NOMO-1 treated with dmso at 0.1 percent for 144 hours (cell line): ENCODE results near the gene TBXA2R.
"Not testable (repeated sequence)": the region's sequence is repeated elsewhere in the genome, so short reads cannot be mapped to it uniquely, and the experiment has no call there.

Source experiments
- DNase-seq: peaks from one replicate; lab custom pipeline; 2025; ENCODE audit not compliant: unreplicated experiment; lab: John Stamatoyannopoulos, UW

TBXA2R gene

DNA sequence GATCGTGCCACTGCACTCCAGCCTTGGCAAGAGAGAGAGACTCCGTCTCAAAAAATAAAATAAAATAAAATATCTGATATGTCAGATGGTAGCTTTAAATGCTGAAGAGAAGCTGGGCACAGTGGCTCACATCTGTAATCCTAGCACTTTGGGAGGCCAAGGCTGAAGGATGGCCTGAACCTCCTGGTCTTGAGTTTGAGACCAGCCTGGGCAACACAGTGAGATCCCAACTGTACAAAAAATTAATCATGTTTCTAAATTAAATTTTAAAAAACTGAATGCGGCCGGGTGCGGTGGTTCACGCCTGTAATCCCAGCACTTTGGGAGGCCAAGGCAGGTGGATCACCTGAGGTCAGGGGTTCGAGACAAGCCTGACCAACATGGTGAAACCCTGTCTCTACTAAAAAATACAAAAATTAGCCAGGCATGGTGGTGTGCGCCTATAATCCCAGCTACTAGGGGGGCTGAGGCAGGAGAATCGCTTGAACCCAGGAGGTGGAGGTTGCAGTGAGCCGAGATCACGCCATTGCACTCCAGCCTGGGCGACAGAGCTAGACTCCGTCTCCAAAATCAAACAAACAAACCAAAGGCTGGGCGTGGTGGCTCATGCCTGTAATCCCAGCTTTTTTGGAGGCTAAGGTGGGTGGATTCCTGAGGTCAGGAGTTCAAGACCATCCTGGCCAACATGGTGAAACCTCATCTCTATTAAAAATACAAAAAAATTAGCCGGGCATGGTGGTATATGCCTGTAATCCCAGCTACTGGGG is 22.5 kb downstream of the TBXA2R start:
- DNase-seq, result not testable (repeated sequence)

DNA sequence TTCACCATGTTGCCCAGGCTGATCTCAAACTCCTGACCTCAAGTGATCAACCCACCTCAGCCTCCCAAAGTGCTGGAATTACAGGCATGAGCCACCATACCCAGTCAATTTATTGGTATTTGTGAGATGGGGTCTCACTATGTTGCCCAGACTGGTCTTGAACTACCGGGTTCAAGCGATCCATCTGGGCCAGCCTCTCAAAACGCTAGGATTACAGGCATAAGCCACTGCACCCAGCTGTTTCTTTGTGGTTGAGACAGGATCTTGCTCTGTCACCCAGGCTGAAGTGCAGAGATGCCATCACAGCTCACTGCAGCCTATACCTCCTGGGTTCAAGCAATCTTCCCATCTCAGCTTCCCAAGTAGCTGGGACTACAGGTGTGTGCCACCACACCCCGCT is 24.9 kb downstream of the TBXA2R start:
- DNase-seq, result not testable (repeated sequence)

DNA sequence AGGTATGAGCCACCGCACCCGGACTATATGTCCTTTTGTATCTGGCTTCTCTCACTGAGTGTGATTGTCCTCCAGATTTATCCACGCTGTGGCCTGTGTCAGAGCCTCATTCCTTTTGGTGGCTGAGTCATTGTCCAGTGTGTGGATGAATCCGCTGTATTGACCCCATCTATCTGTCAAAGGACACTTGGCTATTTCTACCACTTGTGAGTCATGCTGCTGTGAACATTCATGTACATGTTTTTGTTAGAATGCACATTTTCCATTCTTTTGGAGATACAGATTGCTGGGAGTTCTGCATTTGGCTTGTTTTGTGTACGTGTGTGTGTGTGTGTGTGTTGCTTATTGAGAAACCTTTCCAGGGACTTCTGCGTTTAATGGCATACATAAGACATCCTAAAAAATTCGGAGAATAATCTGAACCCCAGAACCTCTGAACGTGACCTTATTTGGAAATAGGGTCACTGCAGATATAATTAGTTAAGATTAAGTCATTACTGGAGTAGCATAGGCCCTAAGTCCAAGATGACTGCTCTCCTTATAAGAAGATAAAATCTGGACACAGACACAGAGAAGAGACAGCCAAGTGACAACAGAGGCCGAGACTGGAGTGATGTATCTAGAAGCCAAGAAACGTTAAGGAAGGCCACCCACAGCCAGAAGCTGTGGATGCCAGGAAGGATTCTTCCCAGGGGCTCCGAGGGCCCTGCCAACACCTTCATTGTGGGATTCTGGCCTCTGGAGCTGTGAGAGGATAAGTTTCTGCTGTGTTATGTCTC is 26.3 kb downstream of the TBXA2R start:
- no peak for DNase-seq

DNA sequence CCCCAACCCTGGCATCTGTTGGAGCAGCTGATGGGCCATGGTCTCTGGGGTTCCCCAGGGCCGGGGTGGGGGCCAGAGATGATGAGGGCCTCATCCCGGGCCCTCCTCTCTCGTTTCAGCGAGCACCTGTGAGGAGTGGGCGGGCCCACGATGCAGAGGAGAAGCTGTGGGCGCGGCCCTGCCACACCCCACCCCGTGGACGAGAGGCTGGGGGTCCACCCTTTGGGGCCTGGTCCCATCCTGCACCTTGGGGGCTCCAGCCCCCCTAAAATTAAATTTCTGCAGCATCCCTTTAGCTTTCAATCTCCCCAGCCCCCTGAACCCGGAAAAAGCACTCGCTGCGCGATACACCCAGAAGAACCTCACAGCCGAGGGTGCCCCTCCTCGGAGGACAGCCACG is 28.3 kb downstream of the TBXA2R start:
- DNase-seq, result no peak

DNA sequence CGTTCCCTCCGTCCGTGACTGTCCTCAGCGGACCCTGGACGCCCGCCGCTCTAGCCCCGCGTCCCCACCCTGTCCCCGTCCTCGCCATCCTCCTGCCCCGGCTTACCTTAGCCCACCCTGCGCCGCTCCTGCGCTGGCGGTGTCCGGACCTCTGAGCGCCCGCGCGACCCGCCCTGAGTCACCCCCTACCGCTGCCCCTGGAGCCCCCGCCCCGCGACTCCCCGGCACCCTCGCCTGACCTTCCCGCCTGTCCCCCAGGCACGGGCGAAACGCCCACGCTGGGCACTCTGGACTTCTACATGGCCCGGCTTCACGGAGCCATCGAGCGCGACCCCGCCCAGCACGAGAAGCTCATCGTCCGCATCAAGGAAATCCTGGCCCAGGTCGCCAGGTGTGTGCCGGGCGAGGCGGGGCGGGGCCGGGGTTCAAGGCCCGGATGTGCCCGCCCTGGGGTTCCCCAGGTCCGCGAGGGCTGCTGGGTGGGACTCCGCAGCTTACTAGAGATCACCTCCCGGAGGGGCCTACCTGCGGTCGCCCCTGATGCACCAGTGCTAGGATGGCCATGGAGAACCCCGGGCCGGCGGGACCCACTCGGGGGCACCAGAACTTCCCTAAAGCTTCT is 28.8 kb downstream of the TBXA2R start:
- DNase-seq, result no peak

DNA sequence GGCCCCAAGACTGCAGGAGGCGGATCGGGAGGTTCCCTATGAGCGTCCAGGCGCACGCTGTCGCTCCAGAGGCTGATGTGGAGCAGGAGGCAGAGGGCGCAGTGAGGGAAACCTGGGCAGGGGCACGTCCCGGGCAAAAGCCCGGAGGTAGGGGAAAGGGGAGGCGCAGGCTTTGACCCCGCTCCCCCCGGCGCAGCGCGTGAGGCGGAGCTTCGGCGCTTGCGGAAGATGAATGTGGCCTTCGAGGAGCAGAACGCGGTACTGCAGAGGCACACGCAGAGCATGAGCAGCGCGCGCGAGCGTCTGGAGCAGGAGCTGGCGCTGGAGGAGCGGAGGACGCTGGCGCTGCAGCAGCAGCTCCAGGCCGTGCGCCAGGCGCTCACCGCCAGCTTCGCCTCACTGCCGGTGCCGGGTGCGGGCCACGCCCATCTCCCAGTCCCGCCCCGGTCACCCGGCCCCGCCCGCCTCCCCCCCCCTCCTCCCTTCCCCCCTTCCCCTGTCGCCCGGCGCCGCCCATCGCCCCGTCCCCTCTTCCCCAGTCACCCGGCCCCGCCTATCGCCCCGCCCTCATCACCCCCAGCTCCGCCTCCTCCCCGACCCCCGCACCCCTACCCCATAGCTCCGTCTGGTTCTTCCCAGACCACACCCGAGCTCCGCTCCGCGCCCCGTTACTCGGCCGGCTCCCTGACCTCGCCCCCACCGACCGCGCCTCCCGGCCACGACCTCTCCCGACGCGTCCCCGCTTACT is 29.8 kb downstream of the TBXA2R start:
- no peak for DNase-seq

DNA sequence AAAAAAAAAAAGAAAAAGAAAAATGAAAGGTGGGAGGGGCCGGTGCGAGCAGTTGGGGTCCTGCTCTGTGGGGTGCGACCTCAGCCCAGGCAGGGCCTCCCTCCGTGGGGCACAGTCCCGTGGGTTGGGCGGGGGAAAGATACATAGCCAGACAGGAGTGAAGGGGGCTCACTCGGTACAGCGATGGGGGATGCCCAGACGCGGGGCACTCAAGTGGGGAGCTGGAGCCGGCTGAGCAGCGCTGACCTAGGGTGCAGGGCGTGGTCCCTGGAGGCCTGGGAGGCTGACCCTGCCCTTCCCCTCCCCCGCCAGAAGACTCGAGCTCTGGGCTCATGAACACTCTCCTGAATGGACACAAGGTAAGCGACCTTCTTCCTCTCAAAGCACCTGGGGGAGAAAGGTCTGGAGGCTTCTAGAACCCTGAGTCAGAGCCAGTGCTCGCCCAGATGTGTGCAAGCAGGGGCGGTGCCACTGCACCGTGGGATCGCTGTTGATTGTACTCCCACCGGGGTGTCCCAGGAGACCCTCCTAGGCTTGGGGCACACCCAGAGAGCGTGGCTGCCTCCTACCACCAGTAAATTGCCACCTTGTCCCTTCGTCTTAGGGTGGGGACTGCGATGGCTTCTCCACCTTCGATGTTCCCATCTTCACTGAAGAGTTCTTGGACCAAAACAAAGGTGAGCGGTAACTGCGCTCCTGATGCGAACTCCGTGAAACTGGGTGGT is 30.6 kb downstream of the TBXA2R start:
- DNase-seq, result no peak

DNA sequence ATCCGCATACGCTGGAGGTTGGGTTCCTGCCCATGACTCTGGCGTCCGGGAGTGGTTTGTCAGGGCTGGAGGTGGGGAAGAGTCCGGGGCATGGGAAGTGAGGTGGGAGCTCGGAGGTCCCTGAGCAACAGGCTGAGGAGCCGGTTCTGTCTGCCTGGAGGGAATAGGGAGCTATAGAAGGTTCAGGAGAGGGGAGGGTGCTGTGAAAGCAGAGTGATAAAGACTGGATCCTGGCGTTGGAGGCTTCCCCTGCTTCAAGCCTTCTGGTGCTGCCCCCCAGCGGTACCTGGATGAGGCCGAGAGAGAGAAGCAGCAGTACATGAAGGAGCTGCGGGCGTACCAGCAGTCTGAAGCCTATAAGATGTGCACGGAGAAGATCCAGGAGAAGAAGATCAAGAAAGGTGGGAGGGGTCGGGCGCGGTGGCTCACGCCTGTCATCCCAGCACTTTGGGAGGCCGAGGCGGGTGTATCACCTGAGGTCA is 31.4 kb downstream of the TBXA2R start:
- no peak for DNase-seq

DNA sequence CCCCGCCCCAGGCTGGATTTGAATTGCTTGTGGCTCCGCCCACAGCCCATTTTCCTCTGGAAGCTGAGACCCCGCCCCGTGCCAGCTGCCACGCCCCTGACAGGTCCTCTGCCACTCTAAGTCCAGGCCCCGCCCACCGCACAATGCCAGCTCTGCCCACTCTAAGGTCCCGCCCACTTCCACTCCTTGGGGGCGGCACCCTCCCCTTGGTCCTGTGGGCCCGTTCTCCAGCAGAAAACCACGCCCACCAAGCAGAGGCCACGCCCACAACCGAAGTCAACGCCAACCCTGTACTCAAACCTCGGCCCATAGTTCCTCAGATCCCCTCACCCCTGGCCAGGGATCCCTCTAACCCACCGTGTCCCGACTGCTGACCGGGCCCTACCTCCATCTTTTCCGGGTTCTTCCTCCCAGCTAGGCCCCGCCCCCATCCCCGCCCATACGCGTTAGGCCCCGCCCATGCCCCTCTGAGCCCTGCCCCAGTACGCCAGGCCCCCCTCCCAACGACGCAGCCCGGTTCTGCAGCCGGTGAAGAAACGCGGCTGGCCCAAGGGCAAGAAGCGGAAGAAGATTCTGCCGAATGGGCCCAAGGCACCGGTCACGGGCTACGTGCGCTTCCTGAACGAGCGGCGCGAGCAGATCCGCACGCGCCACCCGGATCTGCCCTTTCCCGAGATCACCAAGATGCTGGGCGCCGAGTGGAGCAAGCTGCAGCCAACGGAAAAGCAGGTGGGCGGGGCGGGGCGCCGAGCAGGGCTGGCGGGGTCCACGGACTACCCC is 32.6 kb downstream of the TBXA2R start:
- DNase-seq, result peak; percentile 88

DNA sequence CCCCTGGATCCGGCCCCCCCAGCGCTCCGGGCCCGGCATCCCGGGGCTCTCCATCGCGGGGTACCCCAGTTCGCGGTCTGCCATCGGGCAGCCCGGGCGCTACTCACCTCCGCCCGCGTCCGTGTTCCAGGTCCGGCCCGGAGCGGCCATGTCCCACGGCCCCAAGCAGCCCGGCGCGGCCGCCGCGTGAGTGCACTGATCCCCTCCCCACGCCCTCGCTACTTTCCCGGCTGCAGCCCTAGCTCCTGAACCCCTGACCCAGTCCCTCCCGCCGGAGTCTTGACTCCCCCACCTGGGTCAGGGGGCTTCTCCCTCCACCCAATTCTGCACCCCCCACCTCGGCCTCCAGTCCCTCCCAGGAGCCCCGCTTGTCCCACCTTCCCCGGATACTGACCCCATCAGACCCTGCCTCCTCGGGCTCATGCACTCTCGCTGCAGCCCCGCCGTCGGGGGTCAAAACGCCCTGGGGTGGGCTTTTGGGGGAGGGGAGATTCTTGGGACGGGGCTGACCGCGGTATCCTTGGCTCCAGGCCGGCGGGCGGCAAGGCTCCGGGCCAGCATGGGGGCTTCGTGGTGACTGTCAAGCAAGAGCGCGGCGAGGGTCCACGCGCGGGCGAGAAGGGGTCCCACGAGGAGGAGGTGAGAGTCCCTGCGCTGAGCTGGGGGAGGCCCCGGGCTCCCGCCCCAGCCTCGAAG is 33.4 kb downstream of the TBXA2R start:
- no peak for DNase-seq

DNA sequence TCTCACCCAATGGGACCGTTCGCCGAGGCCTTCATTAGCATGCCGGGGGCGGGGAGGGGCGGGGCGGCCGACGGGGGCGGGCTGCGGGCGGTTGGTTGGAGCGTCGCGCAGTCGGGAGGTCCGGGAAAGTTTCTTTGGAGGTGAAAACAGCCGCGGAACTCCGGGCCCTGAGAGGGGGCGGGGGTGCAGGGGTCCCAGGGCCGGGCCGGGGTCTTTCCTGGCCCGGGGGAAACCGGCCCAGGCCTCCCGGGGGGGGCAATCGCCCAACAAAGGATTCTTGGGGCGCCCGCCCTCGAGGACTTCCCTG is 33.9 kb downstream of the TBXA2R start, which contains the start of gene HMG20B:
Gene HMG20B, plus strand, starts transcription at position 90 of the 307 bp plus-strand sequence. CDS start 366 bp downstream, outside the sequence.
- DNase-seq, result no peak

DNA sequence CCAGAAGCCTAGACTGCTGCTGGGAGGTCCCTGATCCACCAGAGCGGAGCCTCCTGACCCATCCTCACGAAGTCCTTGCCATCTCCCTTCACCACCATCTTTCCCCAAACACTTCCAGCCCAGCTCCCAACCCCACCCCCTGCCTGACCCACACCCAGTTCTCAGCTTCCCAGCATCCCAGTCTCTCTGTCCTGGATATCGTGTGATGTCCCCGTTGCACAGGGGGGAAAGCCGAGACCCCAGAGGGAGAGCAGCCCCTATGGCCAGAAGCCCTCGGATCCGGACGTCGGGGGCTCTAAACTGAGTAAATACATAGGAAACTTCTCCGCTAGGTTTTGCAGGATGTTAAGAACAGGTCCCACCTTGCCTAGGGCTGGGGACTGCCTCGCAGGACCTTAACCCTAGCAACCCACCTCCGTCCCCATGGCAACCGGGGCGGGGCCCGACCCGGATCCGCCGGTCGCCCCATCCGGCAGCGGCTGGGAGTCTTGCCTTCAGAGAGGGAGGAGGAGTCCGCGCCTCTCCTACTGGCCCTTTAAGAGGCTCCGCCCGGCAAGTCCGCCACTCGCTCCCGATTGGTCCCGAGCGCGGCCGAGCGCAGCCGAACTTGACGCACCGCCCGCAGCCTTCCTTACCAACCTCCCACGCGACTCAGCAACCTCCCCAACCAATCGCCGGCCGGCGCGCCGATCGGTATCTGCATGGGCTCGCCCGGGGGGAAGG is 34.4 kb downstream of the TBXA2R start:
- DNase-seq, result peak; percentile 99

DNA sequence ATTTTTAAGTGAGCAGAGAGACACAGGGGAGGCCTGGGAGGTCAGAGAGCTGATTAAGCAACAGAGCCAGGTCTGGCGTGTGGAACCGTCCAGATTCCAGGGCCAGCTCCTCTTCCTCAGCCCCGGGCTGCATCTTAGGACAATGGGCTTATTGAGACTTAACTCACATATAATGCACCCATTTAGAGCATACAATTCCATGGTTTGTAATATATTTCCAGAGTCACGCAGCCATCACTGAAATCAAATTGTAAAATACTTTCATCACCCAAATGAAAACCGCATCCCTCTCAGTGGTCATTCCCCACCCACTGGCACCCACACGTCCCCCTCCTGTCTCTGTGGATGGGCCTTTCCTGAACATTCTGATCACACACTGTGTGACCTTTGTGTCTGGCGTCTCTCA is 36.1 kb downstream of the TBXA2R start:
- DNase-seq, result no peak

DNA sequence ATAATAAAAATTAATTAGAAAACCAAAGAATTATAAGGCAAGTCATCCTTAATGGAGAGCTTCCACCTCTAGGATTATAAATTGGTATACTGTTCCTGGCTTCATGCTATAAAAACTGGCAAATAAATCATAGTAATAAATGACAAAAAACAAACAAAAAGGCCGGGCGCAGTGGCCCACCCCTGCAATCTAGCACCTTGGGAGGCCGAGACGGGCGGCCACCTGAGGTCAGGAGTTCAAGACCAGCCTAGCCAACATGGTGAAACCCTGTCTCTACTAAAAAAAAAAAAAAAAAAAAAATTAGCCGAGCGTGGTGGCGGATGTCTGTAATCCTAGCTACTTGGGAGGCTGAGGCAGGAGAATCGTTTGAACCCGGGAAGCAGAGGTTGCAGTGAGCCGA is 36.6 kb downstream of the TBXA2R start:
- not testable (repeated sequence) for DNase-seq

DNA sequence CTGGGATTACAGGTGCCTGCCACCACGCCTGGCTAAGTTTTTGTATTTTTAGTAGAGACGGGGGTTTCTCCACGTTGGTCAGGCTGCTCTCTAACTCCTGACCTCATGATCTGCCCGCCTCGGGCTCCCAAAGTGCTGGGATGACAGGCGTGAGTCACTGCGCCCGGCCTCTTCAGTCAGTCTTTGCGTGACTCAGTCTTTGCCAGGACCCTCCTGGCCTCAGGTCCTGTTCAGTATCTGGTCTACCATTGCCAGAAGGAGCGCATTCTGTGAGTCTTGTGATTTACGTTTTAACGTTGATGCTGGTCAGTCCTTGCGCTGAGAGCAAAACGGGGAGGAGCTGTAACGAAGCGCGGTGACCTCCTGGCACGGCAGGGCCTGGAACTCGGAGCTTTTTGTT is 41.5 kb downstream of the TBXA2R start:
- DNase-seq, result no peak

DNA sequence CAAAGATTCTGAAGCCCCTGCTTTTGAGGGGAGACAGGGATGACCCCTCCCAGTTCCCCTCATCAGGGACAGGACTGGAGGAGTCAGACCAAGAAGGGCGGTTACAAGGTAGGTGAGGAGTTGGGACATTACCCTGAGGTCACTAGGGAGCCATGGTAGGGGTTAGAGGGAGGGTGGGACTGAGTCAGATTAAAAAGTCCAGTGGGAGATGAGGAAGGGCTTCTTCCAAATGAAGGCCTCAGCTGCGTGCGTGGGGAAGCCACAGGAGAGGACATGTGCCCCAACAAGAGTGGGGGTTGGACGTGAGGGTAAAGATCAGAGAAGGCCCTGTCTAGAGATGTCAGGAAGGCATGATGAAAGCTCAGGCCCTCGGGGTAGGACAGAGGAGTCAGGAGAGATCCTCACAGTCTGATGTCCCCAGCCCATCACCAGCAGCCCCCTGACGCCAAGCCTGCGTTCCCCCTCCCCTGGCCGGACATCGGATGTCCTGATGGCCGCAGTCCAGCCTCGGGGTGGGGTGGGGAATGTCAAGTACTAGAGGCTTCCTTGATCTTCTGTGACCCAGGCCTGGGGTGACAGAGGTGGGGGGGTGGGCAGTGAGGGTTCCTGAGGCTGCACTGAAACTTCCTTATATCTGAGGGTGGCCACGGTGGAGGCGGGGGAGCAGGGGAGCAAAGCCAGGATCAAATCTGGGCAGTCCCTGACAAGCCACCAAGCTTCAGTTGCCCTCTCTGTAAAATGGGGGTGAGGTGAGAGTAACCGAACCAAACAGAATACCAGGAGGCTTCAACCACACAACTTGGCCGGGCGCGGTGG is 42.8 kb downstream of the TBXA2R start:
- no peak for DNase-seq

DNA sequence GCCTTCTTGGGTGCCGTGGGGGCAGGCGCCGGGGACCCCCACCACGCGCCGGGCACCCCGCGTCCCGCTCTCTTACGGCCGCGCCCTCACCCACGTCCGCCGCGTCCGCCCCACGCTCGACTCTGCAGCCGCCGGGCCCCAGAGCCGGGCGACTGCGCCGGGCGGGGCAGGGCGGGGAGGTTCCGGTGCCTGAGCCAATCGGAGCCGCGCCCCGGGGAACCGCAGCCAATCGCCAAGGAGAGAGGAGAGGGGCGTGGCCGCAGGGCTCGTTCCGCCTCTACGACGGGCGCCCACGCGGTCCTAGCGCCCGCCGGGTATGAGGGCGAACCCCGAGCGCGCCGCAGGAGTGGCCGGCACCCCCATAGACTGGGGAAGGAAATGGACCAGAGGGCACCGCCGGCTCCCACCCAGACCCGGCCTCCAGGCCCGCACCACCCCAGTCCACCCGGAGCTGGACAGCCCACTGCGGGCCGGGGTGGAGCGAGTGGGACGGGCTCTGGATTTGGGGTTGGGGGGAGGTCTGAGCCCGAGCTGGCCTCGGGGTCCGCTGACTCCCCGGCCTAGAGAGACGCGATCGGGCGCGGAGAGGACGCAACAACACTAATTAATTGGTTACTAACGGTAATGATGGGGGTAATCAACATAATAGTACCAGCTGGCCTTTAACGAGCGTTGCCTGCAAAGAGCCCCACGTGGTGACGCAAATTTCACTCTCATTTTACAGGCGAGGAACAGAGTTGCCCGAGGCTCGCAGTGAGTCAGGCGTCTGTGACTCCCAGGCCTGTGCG is 49.0 kb downstream of the TBXA2R start, which contains the start of gene MFSD12:
Gene MFSD12, minus strand, starts transcription at position 126 of the 788 bp plus-strand sequence. CDS start 183 bp downstream, outside the sequence.
- DNase-seq, result peak; percentile 92
